Measurements from ENCODE around the gene PLAAT3.
"Not testable (repeated sequence)": the region's sequence is repeated elsewhere in the genome, so short reads cannot be mapped to it uniquely, and the experiment has no call there.

The PLAAT3 gene

GRCh38 chr11:63567044-63567840, 47.0 kb downstream of the PLAAT3 start:
- DNase-seq (ENCODE audit: low read depth) = peak; percentile 31

GRCh38 chr11:63564784-63565350, 49.4 kb downstream of the PLAAT3 start:
- DNase-seq (ENCODE audit: low read depth) = no peak

GRCh38 chr11:63564056-63564774, 50.0 kb downstream of the PLAAT3 start:
- no peak for DNase-seq (ENCODE audit: low read depth)

DNA sequence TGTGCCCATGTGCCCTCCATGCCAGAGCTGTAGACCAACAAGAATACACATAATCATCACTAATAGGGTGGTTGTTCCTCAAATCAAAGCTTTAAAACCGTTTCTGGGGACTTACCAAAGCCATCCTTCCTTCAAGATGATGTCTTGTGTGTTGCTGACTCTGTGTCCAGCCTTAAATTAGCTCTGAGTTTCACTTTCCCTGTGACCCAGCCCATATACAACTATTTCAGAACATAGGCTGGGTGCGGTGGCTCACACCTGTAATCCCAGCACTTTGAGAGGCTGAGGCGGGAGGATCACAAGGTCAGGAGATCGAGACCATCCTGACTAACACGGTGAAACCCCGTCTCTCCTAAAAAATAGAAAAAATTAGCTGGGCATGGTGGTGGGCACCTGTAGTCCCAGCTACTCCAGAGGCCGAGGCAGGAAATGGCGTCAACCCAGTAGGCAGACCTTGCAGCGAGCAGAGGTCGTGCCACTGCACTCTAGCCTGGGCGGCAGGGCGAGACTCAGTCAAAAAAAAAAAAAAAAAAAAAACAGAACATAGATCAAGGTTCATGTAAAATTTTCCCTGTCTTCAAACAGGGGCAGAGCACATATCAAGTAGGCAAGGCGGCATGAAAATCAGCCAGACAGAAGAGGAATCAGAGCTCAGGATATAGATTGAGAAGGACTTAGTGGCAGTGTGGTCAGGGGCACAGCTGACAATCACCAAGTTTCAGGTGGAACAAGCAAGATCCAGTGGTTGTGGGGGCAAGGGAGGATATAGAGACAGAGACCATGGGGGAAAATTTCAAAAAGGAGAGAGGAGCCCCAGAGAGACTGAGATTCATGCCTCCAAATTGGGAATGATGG, 50.8 kb downstream of the PLAAT3 start, which contains the start of gene PLAAT2:
Gene PLAAT2 (minus strand): TSS at position 179 of the 855 bp plus-strand sequence. CDS start 55 bp downstream, at position 124.
- no peak for DNase-seq (ENCODE audit: low read depth)

- DNase-seq (ENCODE audit: low read depth) = no peak
Measured at GRCh38 chr11:63560506-63561180, 53.6 kb downstream of the PLAAT3 start.

DNA sequence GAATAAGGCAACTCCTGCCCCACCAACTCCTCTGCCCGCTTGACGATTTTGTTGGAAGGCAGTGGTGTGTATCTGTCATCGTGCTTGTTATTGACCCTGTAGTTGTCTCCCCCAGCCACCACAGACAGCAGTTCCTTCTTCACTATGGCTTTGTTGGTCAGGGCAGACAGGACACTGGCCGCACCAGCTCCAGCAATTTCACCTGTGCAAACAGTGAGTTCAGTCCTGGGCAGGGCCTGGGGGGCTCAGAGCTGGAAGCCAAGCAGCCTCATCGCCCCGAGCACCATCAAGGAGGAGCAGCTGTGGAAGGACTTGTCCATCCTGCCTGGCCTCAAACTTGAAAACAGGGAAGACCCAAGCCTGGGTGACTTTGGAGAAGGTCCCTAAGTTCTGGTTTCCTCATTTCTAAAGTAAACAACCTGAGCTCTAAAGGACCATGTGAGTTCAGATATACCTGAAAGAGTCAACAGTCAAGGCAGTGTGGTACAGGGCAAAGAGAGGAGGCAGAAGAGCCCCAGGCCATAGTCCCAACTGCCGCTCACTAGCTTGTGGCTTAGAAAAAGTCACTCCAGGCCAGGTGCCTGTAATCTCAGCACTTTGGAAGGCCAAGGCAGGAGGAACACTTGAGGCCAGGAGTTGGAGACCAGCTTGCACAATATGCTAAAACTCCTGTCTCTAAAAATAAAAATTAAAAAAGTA, 55.6 kb downstream of the PLAAT3 start:
- no peak for DNase-seq (ENCODE audit: low read depth)

DNA sequence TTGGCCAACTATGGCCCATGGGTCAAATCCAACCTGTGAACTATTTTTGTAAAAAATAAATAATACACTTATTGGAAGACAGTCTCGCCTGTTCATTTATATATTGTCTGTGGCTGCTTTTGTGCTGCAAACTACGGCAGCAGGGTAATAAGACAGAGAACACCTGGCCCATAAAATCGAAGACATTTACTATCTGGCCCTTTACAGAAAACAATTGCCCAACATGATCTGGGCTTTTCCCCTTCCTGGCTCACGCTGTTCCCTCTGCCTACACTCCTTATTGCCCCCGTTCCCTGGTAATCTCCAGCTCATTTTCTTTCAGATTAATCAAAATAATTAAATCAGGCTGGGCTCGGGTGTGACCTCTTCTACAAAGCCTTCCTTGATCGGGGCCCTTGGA, 56.7 kb downstream of the PLAAT3 start:
- DNase-seq (ENCODE audit: low read depth) = no peak

- no peak for DNase-seq (ENCODE audit: low read depth)
Measured at GRCh38 chr11:63556404-63557013, 57.7 kb downstream of the PLAAT3 start.

GRCh38 chr11:63554877-63555223, 59.4 kb downstream of the PLAAT3 start:
- no peak for DNase-seq (ENCODE audit: low read depth)

- no peak for DNase-seq (ENCODE audit: low read depth)
Measured at GRCh38 chr11:63553759-63554158, 60.5 kb downstream of the PLAAT3 start.

DNA sequence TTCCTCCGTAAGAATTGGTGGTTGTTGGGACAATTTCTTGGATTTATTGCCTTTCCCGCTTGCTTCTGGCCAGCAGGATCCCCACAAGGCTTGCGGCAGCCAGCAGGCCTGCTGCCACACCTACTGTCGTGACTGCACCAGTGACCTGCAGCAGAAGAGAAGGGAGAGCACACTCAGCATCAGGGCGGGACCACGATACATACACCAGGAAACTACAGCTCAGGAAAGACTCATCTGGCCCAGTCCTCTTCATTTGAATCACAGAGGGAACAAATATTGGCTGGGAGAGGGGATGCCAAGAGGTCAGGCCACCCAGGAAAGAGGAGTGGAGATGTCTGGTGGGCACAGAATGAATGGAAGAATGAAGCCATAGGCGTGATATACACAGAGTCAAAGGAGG, 61.3 kb downstream of the PLAAT3 start:
- DNase-seq (ENCODE audit: low read depth) = no peak

GRCh38 chr11:63551889-63552266, 62.4 kb downstream of the PLAAT3 start:
- no peak for DNase-seq (ENCODE audit: low read depth)

- DNase-seq (ENCODE audit: low read depth) = no peak
Measured at GRCh38 chr11:63551091-63551888, 62.9 kb downstream of the PLAAT3 start.

DNA sequence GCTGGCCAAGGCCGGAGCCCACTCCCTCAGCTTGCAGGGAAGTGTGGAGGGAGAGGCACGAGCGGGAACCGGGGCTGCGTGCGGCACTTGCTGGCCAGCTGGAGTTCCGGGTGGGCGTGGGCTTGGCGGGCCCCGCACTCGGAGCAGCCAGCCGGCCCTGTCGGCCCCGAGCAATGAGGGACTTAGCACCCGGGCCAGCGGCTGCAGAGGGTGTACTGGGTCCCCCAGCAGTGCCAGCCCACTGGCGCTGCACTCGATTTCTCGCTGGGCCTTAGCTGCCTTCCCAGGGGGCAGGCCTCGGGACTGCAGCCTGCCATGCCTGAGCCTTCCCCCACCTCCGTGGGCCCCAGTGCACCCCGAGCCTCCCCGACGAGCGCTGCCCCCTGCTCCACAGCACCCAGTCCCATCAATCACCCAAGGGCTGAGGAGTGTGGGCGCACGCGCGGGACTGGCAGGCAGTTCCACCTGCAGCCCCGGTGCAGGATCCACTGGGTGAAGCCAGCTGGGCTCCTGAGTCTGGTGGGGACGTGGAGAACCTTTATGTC, 64.0 kb downstream of the PLAAT3 start:
- not testable (repeated sequence) for DNase-seq (ENCODE audit: low read depth)

GRCh38 chr11:63549411-63549810, 64.8 kb downstream of the PLAAT3 start:
- no peak for DNase-seq (ENCODE audit: low read depth)

DNA sequence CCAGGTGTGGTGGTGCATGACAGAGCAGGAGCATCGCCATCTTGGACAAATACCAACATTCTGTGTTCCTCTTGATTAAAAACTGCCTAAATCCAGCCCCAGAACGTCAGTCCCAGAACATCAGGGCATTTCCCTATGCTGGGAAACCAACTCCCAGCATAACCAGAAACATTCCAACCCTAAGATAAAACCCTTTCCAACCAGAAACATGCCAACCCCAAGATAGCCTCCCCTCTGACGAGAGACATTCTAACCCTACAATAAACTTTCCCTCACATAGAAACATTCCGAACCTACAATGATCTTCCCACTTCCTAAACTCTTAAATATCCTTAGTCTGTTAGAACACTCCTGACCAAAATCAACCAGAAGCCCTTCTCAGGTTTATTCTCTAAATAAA, 66.1 kb downstream of the PLAAT3 start:
- DNase-seq (ENCODE audit: low read depth) = no peak

DNA sequence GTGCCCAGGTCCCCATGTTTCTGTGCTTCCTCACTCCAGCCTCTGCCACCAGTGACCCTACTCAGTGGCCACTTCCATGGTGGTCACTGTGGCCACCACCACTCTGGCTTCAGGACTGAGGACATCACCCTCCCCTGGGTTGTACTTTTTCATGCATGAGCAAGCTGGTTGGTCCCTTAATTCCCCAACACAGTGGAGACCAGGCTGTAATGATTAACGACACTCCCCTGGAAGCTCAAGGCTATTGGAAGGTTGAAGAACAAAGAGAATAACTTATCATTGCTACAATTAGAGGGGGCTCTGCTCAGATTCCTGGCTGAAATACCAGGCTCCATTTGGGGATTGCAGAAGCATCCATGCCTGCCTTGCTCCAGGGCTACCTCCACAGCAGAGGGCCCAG, 67.2 kb downstream of the PLAAT3 start:
- no peak for DNase-seq (ENCODE audit: low read depth)

DNA sequence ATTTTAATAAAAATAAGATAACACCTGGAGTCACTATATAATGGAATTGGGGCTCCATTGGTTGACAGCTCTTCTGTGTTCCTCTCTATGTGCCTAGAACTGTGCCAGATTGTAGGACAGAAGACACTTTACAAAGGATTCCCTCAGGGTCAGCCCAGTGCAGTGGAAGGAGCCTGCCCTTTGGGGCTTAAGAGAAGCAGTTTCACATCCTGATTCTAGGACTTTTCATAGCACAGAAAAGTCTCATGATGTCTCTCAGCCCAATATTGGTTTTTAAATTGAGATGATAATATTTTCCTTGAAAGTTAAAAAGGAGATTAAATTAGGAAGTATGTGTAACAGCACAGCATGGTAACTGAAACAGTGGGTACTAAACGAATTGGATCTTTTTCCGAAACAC, 70.5 kb downstream of the PLAAT3 start:
- DNase-seq (ENCODE audit: low read depth) = no peak

- DNase-seq (ENCODE audit: low read depth) = not testable (repeated sequence)
Measured at GRCh38 chr11:63542506-63542905, 71.7 kb downstream of the PLAAT3 start.
